Stomach (tissue), 9 donors: ENCODE data around the gene FGFR2. TPM values are rescaled to one million over a fixed set of nuclear protein-coding genes. Genes with fewer than 3 reads are reported as not detected.
A peak's percentile ranks its signal among the peaks of the same experiment; 100 is the strongest.

Source experiments
- DNase-seq, 2 donors: peaks; one replicate each; pipeline versions ENCODE4 v3.0.0 to v3.0.0-alpha.2; 2013 to 2019
- H3K27ac ChIP-seq, 5 donors: fragments of 200-600 bp in 4 of 5; sonication (generic) in 4 of 5; one replicate each; pipeline ENCODE4 v1.5.1; 2013 to 2019; ENCODE audit warnings: mild to moderate bottlenecking in 1 of 5, moderate library complexity in 1 of 5
- H3K27me3 ChIP-seq, 3 donors: fragments of 200-600 bp; sonication (generic); one replicate each; pipeline ENCODE4 v1.5.1; 2017 to 2019; ENCODE audit warnings: mixed run types in 1 of 3
- H3K36me3 ChIP-seq, 4 donors: fragments of 200-600 bp; sonication (generic); 1 replicate in 3 of 4; 2 replicates in 1 of 4; pipeline ENCODE4 v1.5.1; 2016 to 2019
- H3K4me1 ChIP-seq, 4 donors: fragments of 200-600 bp; sonication (generic); one replicate each; pipeline ENCODE4 v1.5.1; 2016 to 2019
- H3K4me3 ChIP-seq, 4 donors: fragments of 200-600 bp; sonication (generic) in 3 of 4; one replicate each; pipeline ENCODE4 v1.5.1; 2016 to 2019; ENCODE audit warnings: mild to moderate bottlenecking in 1 of 4
- H3K9me3 ChIP-seq, 4 donors: fragments of 200-600 bp; sonication (generic); one replicate each; pipeline ENCODE4 v1.5.1; 2016 to 2019
- CTCF ChIP-seq, 7 experiments: fragments of 450-650 bp in 4 of 7; fragments of 200-600 bp in 3 of 7; sonication (generic) in 3 of 7; IDR thresholded peaks; one replicate each; pipeline ENCODE4 v1.5.1; 2016 to 2019; ENCODE audit warnings: antibody characterized with exemption in 7 of 7, control low read depth in 2 of 7, mild to moderate bottlenecking in 1 of 7
- EP300 ChIP-seq: sonication (generic); formaldehyde crosslinking; IDR thresholded peaks from one replicate; pipeline ENCODE4 v1.6.1; 2017; ENCODE audit warnings: antibody characterized with exemption
- POLR2A ChIP-seq, 4 donors: fragments of 450-650 bp; IDR thresholded peaks; one replicate each; pipeline ENCODE4 v1.6.1; 2016; ENCODE audit warnings: antibody characterized with exemption in 4 of 4, control low read depth in 2 of 4, mild to moderate bottlenecking in 1 of 4, moderate library complexity in 1 of 4
- POLR2AphosphoS5 ChIP-seq, 3 donors: sonication (generic); formaldehyde crosslinking; IDR thresholded peaks; one replicate each; pipeline ENCODE4 v1.6.1; 2016; ENCODE audit warnings: antibody characterized with exemption in 3 of 3
- WGBS, 5 donors: extraction: QIAGEN DNeasy Blood & Tissue Kit in 3 of 5; methylation state at CpG; one replicate each; pipeline versions ENCODE4 v1.1.5 to v1.1.7; 2013 to 2018; 5-methylcytosine and 5-hydroxymethylcytosine counted together
- intact Hi-C: fragments of 100-400 bp; cut with DNase I; formaldehyde crosslinking; loops from one replicate; pipeline ENCODE4 v1.15.1; 2023; ENCODE audit warnings: low total_unique reads
- polyA plus RNA-seq, 3 donors: library from polyadenylated mRNA; stranded (reverse); fragments of 200-250 nt; gene quantifications; one replicate each; pipeline ENCODE4 v1.2.3, GENCODE V29; 2013
- total RNA-seq, 5 donors: library from RNA; depleted of rRNA; stranded (reverse); fragments of >200 nt; gene quantifications; one replicate each; pipeline versions ENCODE4 v1.1.0 to v1.2.3, GENCODE V29; 2014 to 2016
- donor health status: healthy with polysubstance abuse.
- donor health status: Bipolar disorder and iron deficiency.
- donor health status: healthy.

FGFR2 gene
- total and polyA plus RNA-seq, 8 donors: 3.9 to 170 (median 18.1) TPM

GRCh38 chr10:121599947-121600346, 1.7 kb upstream of the FGFR2 start:
- intact Hi-C loops: loop anchor here (10.0 kb wide), 1 partner anchor 655 kb away; no protein-coding TSS in a partner anchor
- Histone ChIP-seq H3K27ac (no peak overlapping the region), H3K4me1 (peaks cover 12 to 38% (median 30%) of the 10 kb centered on the region in 4 donors), H3K4me3 (no peak overlapping the region), H3K9me3 (no peaks in the 10 kb centered on the region), H3K27me3 (peaks cover 0 to 68% (median 27%) of the 10 kb centered on the region in 3 donors), H3K36me3 (no peaks in the 10 kb centered on the region)
- 59 to 74% (median 72%) methylated on average over 8 of the region's 8 CpGs for WGBS, 5 donors
- TF ChIP-seq CTCF (IDR thresholded peaks at IDR 0.05) (no peak), EP300 (no peak), POLR2A (IDR thresholded peaks at IDR 0.05) (no peak), POLR2AphosphoS5 (IDR thresholded peaks at IDR 0.05) (no peak)
- DNase-seq: no peak

GRCh38 chr10:121597504-121598262, 561 bp downstream of the FGFR2 start:
- Histone ChIP-seq H3K4me1 (peaks cover 12 to 46% (median 34%) of the 10 kb centered on the region in 4 donors), H3K27me3 (peaks cover 0 to 71% (median 27%) of the 10 kb centered on the region in 3 donors), H3K9me3 (no peaks in the 10 kb centered on the region), H3K27ac (peak overlapping the region; percentile 51 to 86 (median 84)), H3K36me3 (no peaks in the 10 kb centered on the region), H3K4me3 (peak overlapping the region; percentile 50 to 74 (median 62))
- TF ChIP-seq CTCF (IDR thresholded peaks at IDR 0.05) (no peak), EP300 (no peak), POLR2AphosphoS5 (IDR thresholded peaks at IDR 0.05) (no peak), POLR2A (IDR thresholded peaks at IDR 0.05) (no peak)
- intact Hi-C loops: no loop called here
- DNase-seq: peak in 1 of 2 donors; percentile 65
- WGBS, 5 donors: 1 to 2% (median 1%) methylated on average over 47 to 77 of the region's 77 CpGs

GRCh38 chr10:121596689-121597503, 1.3 kb downstream of the FGFR2 start:
- 3 to 7% (median 3%) methylated on average over 36 to 54 of the region's 54 CpGs for WGBS, 5 donors
- TF ChIP-seq EP300 (no peak), POLR2AphosphoS5 (IDR thresholded peaks at IDR 0.05) (peak in 2 of 3 donors; percentile 15 to 50), POLR2A (IDR thresholded peaks at IDR 0.05) (no peak), CTCF (IDR thresholded peaks at IDR 0.05) (peak in 1 of 7 experiments; percentile 22)
- H3K9me3 ChIP-seq: no peaks in the 10 kb centered on the region
- H3K4me1 ChIP-seq: peaks cover 12 to 47% (median 34%) of the 10 kb centered on the region in 4 donors
- H3K27me3 ChIP-seq: peaks cover 0 to 79% (median 27%) of the 10 kb centered on the region in 3 donors
- DNase-seq: peak; percentile 36 to 91
- intact Hi-C loops: no loop called here
- H3K4me3 ChIP-seq: peak overlapping the region; percentile 50 to 74 (median 62)
- peaks cover 0 to 3% (median 0%) of the 10 kb centered on the region in 4 donors for H3K36me3 ChIP-seq
- peak overlapping the region; percentile 51 to 86 (median 84) for H3K27ac ChIP-seq
